Measurements from ENCODE around the gene SLC22A12.

The SLC22A12 gene

GRCh38 chr11:64605244-64605560 lies 14.2 kb downstream of the SLC22A12 start:
- Histone ChIP-seq H4K20me1 (ENCODE audit: low read depth, low read length) (no peaks in the 10 kb centered on the region), H3K9ac (ENCODE audit: low read length) (no peak overlapping the region), H2AFZ (ENCODE audit: low read depth, low read length, severe bottlenecking) (no peak overlapping the region), H3K4me2 (ENCODE audit: low read depth, low read length, poor library complexity, severe bottlenecking) (no peak overlapping the region), H3K36me3 (ENCODE audit: low read length) (no peaks in the 10 kb centered on the region), H3K27me3 (ENCODE audit: low read length) (no peaks in the 10 kb centered on the region), H3F3A (ENCODE audit: insufficient read depth) (no peaks in the 10 kb centered on the region), H3K9me3 (ENCODE audit: insufficient read depth, low read length) (no peaks in the 10 kb centered on the region), H3K9me2 (replicated peaks; ENCODE audit: insufficient read depth, low read length) (no peaks in the 10 kb centered on the region), H3K27ac (ENCODE audit: low read depth, low read length) (no peak overlapping the region), H3K79me2 (ENCODE audit: insufficient read depth, low read length) (no peaks in the 10 kb centered on the region), H3K4me3 (ENCODE audit: insufficient read depth, low read length, poor library complexity, severe bottlenecking) (no peak overlapping the region)
- TF ChIP-seq CTCF (IDR thresholded peaks at IDR 0.05; ENCODE audit: insufficient read depth, low read length, poor library complexity, severe bottlenecking) (no peak), EZH2phosphoT487 (conservative IDR thresholded peaks at IDR 0.05; ENCODE audit: low read length) (no peak)

- TF ChIP-seq CTCF (IDR thresholded peaks at IDR 0.05; ENCODE audit: insufficient read depth, low read length, poor library complexity, severe bottlenecking): no peak
- no peak for TF ChIP-seq EZH2phosphoT487 (conservative IDR thresholded peaks at IDR 0.05; ENCODE audit: low read length)
- H3K4me2 ChIP-seq (ENCODE audit: low read depth, low read length, poor library complexity, severe bottlenecking): no peak overlapping the region
These were observed 14.9 kb downstream of the SLC22A12 start for GRCh38 chr11:64605656-64606585.

GRCh38 chr11:64606796-64607380 lies 15.9 kb downstream of the SLC22A12 start:
- Histone ChIP-seq H3K9me2 (replicated peaks; ENCODE audit: insufficient read depth, low read length) (no peaks in the 10 kb centered on the region), H2AFZ (ENCODE audit: low read depth, low read length, severe bottlenecking) (no peak overlapping the region), H3F3A (ENCODE audit: insufficient read depth) (no peaks in the 10 kb centered on the region), H4K20me1 (ENCODE audit: low read depth, low read length) (no peaks in the 10 kb centered on the region), H3K36me3 (ENCODE audit: low read length) (no peaks in the 10 kb centered on the region), H3K4me3 (ENCODE audit: insufficient read depth, low read length, poor library complexity, severe bottlenecking) (no peak overlapping the region), H3K4me2 (ENCODE audit: low read depth, low read length, poor library complexity, severe bottlenecking) (no peak overlapping the region), H3K9me3 (ENCODE audit: insufficient read depth, low read length) (no peaks in the 10 kb centered on the region), H3K27me3 (ENCODE audit: low read length) (no peaks in the 10 kb centered on the region), H3K9ac (ENCODE audit: low read length) (no peak overlapping the region), H3K79me2 (ENCODE audit: insufficient read depth, low read length) (no peaks in the 10 kb centered on the region), H3K27ac (ENCODE audit: low read depth, low read length) (no peak overlapping the region)
- TF ChIP-seq EZH2phosphoT487 (conservative IDR thresholded peaks at IDR 0.05; ENCODE audit: low read length) (no peak), CTCF (IDR thresholded peaks at IDR 0.05; ENCODE audit: insufficient read depth, low read length, poor library complexity, severe bottlenecking) (no peak)

More at GRCh38 chr11:64605656-64606585, 14.9 kb downstream of the SLC22A12 start:
- no peak overlapping the region for H3K9ac ChIP-seq (ENCODE audit: low read length)
- H3F3A ChIP-seq (ENCODE audit: insufficient read depth): no peaks in the 10 kb centered on the region
- H3K36me3 ChIP-seq (ENCODE audit: low read length): no peaks in the 10 kb centered on the region
- no peaks in the 10 kb centered on the region for H3K27me3 ChIP-seq (ENCODE audit: low read length)
- H2AFZ ChIP-seq (ENCODE audit: low read depth, low read length, severe bottlenecking): no peak overlapping the region
- H3K27ac ChIP-seq (ENCODE audit: low read depth, low read length): no peak overlapping the region
- H3K79me2 ChIP-seq (ENCODE audit: insufficient read depth, low read length): no peaks in the 10 kb centered on the region
- H3K9me3 ChIP-seq (ENCODE audit: insufficient read depth, low read length): no peaks in the 10 kb centered on the region
- no peaks in the 10 kb centered on the region for H3K9me2 ChIP-seq (replicated peaks; ENCODE audit: insufficient read depth, low read length)
- H3K4me3 ChIP-seq (ENCODE audit: insufficient read depth, low read length, poor library complexity, severe bottlenecking): no peak overlapping the region
- H4K20me1 ChIP-seq (ENCODE audit: low read depth, low read length): no peaks in the 10 kb centered on the region

Data from SU-DHL-6 (cell line).